Activated T-cell treated with anti-CD3 and anti-CD28 coated beads for 1 hour (primary cell): ENCODE results near the gene TICAM1.
A peak's percentile ranks its signal among the peaks of the same experiment; 100 is the strongest.
"Not testable (repeated sequence)": the region's sequence is repeated elsewhere in the genome, so short reads cannot be mapped to it uniquely, and the experiment has no call there.

ENCODE experiments used
- DNase-seq: peaks from one replicate; pipeline ENCODE4 v3.0.0-alpha.2; 2020; ENCODE audit warnings: low read depth

The TICAM1 gene

GRCh38 chr19:4844348-4845179 lies 13.1 kb upstream of the TICAM1 start:
- DNase-seq, result no peak

GRCh38 chr19:4843647-4843965 lies 12.1 kb upstream of the TICAM1 start:
- DNase-seq, result no peak

- DNase-seq, result no peak
Observed at GRCh38 chr19:4839192-4839591, 7.7 kb upstream of the TICAM1 start.

GRCh38 chr19:4832776-4833175 lies 1.3 kb upstream of the TICAM1 start:
- no peak for DNase-seq

GRCh38 chr19:4831979-4832340 lies 448 bp upstream of the TICAM1 start:
- not testable (repeated sequence) for DNase-seq

- DNase-seq, result no peak
Observed at GRCh38 chr19:4830768-4831265, 695 bp downstream of the TICAM1 start.

- DNase-seq, result no peak
Observed at GRCh38 chr19:4830332-4830731, 1.2 kb downstream of the TICAM1 start.

GRCh38 chr19:4829001-4829712 lies 2.4 kb downstream of the TICAM1 start:
- no peak for DNase-seq

GRCh38 chr19:4823577-4823976 lies 7.9 kb downstream of the TICAM1 start:
- DNase-seq, result no peak

GRCh38 chr19:4822354-4822753 lies 9.2 kb downstream of the TICAM1 start:
- not testable (repeated sequence) for DNase-seq

GRCh38 chr19:4821265-4821664 lies 10.2 kb downstream of the TICAM1 start:
- no peak for DNase-seq

- DNase-seq, result no peak
Observed at GRCh38 chr19:4817467-4818277, 13.8 kb downstream of the TICAM1 start.

- no peak for DNase-seq
Observed at GRCh38 chr19:4816950-4817278, 14.6 kb downstream of the TICAM1 start.

GRCh38 chr19:4816202-4816949 lies 15.1 kb downstream of the TICAM1 start:
- no peak for DNase-seq

GRCh38 chr19:4815426-4816201 lies 15.9 kb downstream of the TICAM1 start:
- peak; percentile 61 for DNase-seq

- no peak for DNase-seq
Observed at GRCh38 chr19:4814625-4815425, 16.7 kb downstream of the TICAM1 start.

- peak; percentile 92 for DNase-seq
Observed at GRCh38 chr19:4811328-4812131, 20.0 kb downstream of the TICAM1 start.

GRCh38 chr19:4807188-4807587 lies 24.3 kb downstream of the TICAM1 start:
- no peak for DNase-seq

GRCh38 chr19:4806384-4806783 lies 25.1 kb downstream of the TICAM1 start:
- no peak for DNase-seq

GRCh38 chr19:4805140-4805539 lies 26.4 kb downstream of the TICAM1 start:
- not testable (repeated sequence) for DNase-seq
